Measurements from ENCODE around the gene SIGLEC12. TPM values are rescaled to one million over a fixed set of nuclear protein-coding genes. Genes with fewer than 3 reads are reported as not detected.

Gene SIGLEC12
- total RNA-seq, 1 experiment from 2014 or later, result not detected

GRCh38 chr19:51458051-51458645 is 43.5 kb downstream of the SIGLEC12 start, which contains the start of gene SIGLEC8:
TSS of gene SIGLEC8 (minus strand) at chr19:51458454. CDS start at chr19:51458387, 67 bp downstream.
- H3K36me3 ChIP-seq (ENCODE audit: control insufficient read depth, insufficient read depth, low read length), result no peaks in the 10 kb centered on the region
- DNase-seq (ENCODE audit: low read depth, low spot score) (no peak), ATAC-seq (no peak)
- CTCF ChIA-PET, result no interaction called here
- no peaks in the 10 kb centered on the region for H3K4me1 ChIP-seq (ENCODE audit: control insufficient read depth, insufficient read depth, low read length)
- H3K27ac ChIP-seq (ENCODE audit: low read length), result no peak within 1 kb of the TSS
- in situ Hi-C loops (cut with HindIII; ENCODE audit: low pct_unique_long_range_greater_than_20kb, low sequenced_read_pairs) (no loop called here), intact Hi-C loops (cut with micrococcal nuclease; ENCODE audit: unreplicated experiment) (no loop called here)
- H3K9me3 ChIP-seq (ENCODE audit: control insufficient read depth, insufficient read depth, low read depth, low read length), result no peaks in the 10 kb centered on the region
- no TSS peak for BruUV-seq (replicated peaks)
- POLR2A ChIA-PET, result no interaction called here
- H3K27me3 ChIP-seq (ENCODE audit: control insufficient read depth, insufficient read depth, low read length), result no peaks in the 10 kb centered on the region
- TF ChIP-seq CTCF (IDR thresholded peaks at IDR 0.05) (no peak), POLR2AphosphoS5 (IDR thresholded peaks at IDR 0.05; ENCODE audit: low read depth, low read length) (no peak), SIN3A (IDR thresholded peaks at IDR 0.05; ENCODE audit: borderline replicate concordance, insufficient read depth, low read depth, low read length) (no peak), TCF7L2 (IDR thresholded peaks at IDR 0.05; ENCODE audit: low read depth, low read length) (no peak), REST (IDR thresholded peaks at IDR 0.05; ENCODE audit: insufficient read depth in 1 of 2, low read depth in 2 of 2, low read length in 1 of 2) (no peak)
- H3K4me3 ChIP-seq (ENCODE audit: low read depth in 2 of 2, low read length in 2 of 2), result no peak within 1 kb of the TSS

- DNase-seq (ENCODE audit: low read depth, low spot score) (no peak), ATAC-seq (no peak)
- Histone ChIP-seq H3K27ac (ENCODE audit: low read length) (no peak overlapping the region), H3K4me1 (ENCODE audit: control insufficient read depth, insufficient read depth, low read length) (no peaks in the 10 kb centered on the region), H3K36me3 (ENCODE audit: control insufficient read depth, insufficient read depth, low read length) (no peaks in the 10 kb centered on the region), H3K4me3 (ENCODE audit: low read depth in 2 of 2, low read length in 2 of 2) (no peak overlapping the region), H3K9me3 (ENCODE audit: control insufficient read depth, insufficient read depth, low read depth, low read length) (no peaks in the 10 kb centered on the region), H3K27me3 (ENCODE audit: control insufficient read depth, insufficient read depth, low read length) (no peaks in the 10 kb centered on the region)
- no TSS peak for BruUV-seq (replicated peaks)
- intact Hi-C loops (cut with micrococcal nuclease; ENCODE audit: unreplicated experiment), result no loop called here
- ChIA-PET POLR2A (no interaction called here), CTCF (interaction anchor here (0.6 kb wide), 1 partner anchor 35 kb away, joined by 3 read pairs; no protein-coding TSS in a partner anchor)
- TF ChIP-seq TCF7L2 (IDR thresholded peaks at IDR 0.05; ENCODE audit: low read depth, low read length) (no peak), POLR2AphosphoS5 (IDR thresholded peaks at IDR 0.05; ENCODE audit: low read depth, low read length) (no peak), SIN3A (IDR thresholded peaks at IDR 0.05; ENCODE audit: borderline replicate concordance, insufficient read depth, low read depth, low read length) (no peak), REST (IDR thresholded peaks at IDR 0.05; ENCODE audit: insufficient read depth in 1 of 2, low read depth in 2 of 2, low read length in 1 of 2) (no peak), CTCF (IDR thresholded peaks at IDR 0.05) (no peak)
- in situ Hi-C loops (cut with HindIII; ENCODE audit: low pct_unique_long_range_greater_than_20kb, low sequenced_read_pairs), result no loop called here
These were observed 44.1 kb downstream of the SIGLEC12 start for GRCh38 chr19:51457351-51458013.

Measured in Panc1 (cell line).